Measurements from ENCODE around the gene SLC12A4. TPM values are rescaled to one million over a fixed set of nuclear protein-coding genes. Genes with fewer than 3 reads are reported as not detected.
"Not testable (repeated sequence)": the region's sequence is repeated elsewhere in the genome, so short reads cannot be mapped to it uniquely, and the experiment has no call there.

The SLC12A4 gene
- total RNA-seq, result 117 to 138 TPM (median 132 TPM) in 3 replicates
- long read RNA-seq, full-length matches to known transcripts, result 115 of 170 reads
- long read RNA-seq, partial matches to known transcripts, result 19 of 170 reads
- long read RNA-seq, other reads (novel, unspliced or antisense), result 36 of 170 reads

DNA sequence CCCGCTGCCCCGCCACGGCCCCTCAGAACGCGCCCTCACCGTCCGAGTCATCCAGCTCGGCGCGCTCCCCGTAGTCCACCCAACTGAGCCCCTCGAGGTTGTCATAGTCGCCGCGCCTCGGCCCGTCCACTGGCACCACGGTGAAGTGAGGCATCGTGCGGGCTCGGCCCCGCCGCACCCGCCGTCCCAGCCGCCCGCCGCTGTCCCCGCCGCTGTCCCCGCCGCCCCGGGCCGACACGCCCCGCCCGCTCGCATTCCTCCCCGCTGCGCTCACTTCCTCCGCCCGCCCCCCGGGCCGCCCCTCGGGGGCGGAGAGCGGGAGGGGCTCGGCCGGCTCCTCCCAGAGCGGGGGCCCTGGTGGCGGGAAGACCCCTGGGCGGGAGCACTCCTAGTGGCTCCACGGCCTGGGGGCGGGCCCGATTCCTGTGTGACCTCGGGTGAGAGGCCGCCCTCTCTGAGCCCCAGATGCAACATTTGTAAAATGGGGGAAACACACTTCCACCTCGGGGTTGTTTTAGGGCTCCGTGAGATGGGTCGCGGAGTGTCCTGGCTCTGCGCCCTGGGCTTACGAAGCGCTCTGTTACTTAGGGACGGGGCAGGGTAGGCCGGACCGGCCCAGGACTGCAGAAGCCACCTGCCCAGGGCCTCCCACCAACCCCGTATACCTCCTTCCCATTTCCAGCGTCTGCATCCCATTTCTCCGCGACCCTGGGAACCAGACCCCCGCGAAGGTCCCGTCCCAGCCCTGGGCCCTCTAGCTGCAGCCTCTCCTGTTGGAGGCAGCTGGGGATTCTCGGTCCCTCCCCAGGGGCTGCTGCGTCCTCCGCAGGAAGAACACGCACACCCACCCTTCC, at the start of gene SLC12A4:
SLC12A4 (minus strand) TSS at position 238 of the 854 bp plus-strand sequence; CDS start at position 154, 84 bp downstream.
- TF ChIP-seq, protein P1, sequence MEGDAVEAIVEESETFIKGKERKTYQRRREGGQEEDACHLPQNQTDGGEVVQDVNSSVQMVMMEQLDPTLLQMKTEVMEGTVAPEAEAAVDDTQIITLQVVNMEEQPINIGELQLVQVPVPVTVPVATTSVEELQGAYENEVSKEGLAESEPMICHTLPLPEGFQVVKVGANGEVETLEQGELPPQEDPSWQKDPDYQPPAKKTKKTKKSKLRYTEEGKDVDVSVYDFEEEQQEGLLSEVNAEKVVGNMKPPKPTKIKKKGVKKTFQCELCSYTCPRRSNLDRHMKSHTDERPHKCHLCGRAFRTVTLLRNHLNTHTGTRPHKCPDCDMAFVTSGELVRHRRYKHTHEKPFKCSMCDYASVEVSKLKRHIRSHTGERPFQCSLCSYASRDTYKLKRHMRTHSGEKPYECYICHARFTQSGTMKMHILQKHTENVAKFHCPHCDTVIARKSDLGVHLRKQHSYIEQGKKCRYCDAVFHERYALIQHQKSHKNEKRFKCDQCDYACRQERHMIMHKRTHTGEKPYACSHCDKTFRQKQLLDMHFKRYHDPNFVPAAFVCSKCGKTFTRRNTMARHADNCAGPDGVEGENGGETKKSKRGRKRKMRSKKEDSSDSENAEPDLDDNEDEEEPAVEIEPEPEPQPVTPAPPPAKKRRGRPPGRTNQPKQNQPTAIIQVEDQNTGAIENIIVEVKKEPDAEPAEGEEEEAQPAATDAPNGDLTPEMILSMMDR (IDR thresholded peaks at IDR 0.05), result no peak
- Mint-ChIP-seq H3K27me3 (ENCODE audit: low read depth) (no peaks in the 10 kb centered on the region), H3K27ac (ENCODE audit: unreplicated experiment) (peak within 1 kb of the TSS; percentile 98), H3K9me3 (ENCODE audit: low read depth) (no peaks in the 10 kb centered on the region), H3K4me1 (ENCODE audit: low read depth) (peaks cover 37% of the 10 kb centered on the region), H3K4me3 (ENCODE audit: unreplicated experiment) (peak within 1 kb of the TSS; percentile 100), H3K36me3 (ENCODE audit: low read depth) (peaks cover 6% of the 10 kb centered on the region)
- DNase-seq (ENCODE audit: low spot score), result peak; percentile 91

DNA sequence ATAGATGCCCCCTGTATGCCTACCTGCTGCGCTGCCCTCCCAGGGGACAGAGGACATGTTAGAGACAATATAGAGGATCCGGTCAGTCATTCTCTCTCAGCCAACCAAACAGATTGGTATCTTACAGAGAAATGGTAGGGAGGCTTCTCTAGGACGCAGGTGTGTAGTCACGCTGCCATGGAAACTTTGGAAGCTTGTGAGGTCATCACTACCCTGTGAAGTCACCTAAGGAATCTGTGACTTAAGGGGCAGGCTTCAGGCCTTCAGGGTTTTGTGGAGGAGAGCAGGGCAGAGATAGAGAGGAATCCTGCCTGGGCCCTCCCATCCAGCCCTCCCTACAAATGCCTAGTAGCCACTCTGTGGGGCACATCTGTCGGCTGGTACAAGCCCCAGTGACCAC, 47.2 kb upstream of the SLC12A4 start, which contains the start of gene DPEP2NB:
DPEP2NB (minus strand) TSS at position 231 of the 400 bp plus-strand sequence; CDS start at position 90, 141 bp downstream.
- DNase-seq (ENCODE audit: low spot score), result no peak
- peaks cover 2% of the 10 kb centered on the region for H3K27me3 Mint-ChIP-seq (ENCODE audit: low read depth)
- no peaks in the 10 kb centered on the region for H3K4me1 Mint-ChIP-seq (ENCODE audit: low read depth)
- TF ChIP-seq, protein P1 (IDR thresholded peaks at IDR 0.05), result no peak
- H3K36me3 Mint-ChIP-seq (ENCODE audit: low read depth), result no peaks in the 10 kb centered on the region
- H3K4me3 Mint-ChIP-seq (ENCODE audit: unreplicated experiment), result no peak within 1 kb of the TSS
- H3K9me3 Mint-ChIP-seq (ENCODE audit: low read depth), result no peaks in the 10 kb centered on the region
- H3K27ac Mint-ChIP-seq (ENCODE audit: unreplicated experiment), result no peak within 1 kb of the TSS

DNA sequence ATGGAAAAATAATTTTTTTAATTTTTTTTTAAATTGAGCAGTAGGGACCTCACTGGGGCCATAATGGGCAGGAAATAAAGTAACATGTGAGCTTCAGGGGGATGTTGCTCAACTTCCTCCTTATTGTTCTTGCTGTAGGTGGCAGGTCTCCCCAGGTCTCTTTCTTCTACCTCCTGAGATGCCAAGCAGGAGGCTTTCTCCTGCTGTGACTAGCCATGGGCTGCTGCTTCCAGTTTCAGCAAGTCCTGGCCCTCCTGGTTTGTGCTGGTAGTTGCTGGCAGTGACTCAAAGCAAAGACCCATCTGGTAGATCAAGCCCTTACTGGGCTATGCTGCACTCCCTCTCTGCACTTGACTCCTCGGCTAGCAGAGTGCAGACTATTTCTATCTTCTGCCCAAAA, 45.0 kb upstream of the SLC12A4 start:
- Mint-ChIP-seq H3K36me3 (ENCODE audit: low read depth) (no peaks in the 10 kb centered on the region), H3K9me3 (ENCODE audit: low read depth) (no peaks in the 10 kb centered on the region), H3K27me3 (ENCODE audit: low read depth) (peaks cover 5% of the 10 kb centered on the region), H3K27ac (ENCODE audit: unreplicated experiment) (no peak overlapping the region), H3K4me3 (ENCODE audit: unreplicated experiment) (no peak overlapping the region), H3K4me1 (ENCODE audit: low read depth) (no peaks in the 10 kb centered on the region)
- DNase-seq (ENCODE audit: low spot score), result no peak
- TF ChIP-seq, protein P1 (IDR thresholded peaks at IDR 0.05), result no peak

DNA sequence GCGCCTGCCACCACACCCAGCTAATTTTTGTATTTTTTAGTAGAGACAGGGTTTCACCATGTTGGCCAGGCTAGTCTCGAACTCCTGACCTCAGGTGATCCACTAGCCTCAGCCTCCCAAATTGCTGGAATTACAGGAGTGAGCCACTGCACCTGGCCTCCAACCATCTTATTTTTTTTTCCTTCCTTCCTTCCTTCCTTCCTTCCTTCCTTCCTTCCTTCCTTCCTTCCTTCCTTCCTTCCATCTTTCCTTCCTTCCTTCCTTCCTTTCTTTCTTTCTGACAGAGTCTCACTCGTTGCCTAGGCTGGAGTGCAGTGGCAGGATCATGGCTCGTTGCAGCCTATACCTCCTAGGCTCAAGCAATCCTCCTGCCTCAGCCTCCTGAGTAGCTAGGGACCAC, 41.4 kb upstream of the SLC12A4 start:
- H3K4me1 Mint-ChIP-seq (ENCODE audit: low read depth); H3K4me3 Mint-ChIP-seq (ENCODE audit: unreplicated experiment); H3K27ac Mint-ChIP-seq (ENCODE audit: unreplicated experiment); H3K9me3 Mint-ChIP-seq (ENCODE audit: low read depth); DNase-seq (ENCODE audit: low spot score); H3K27me3 Mint-ChIP-seq (ENCODE audit: low read depth); H3K36me3 Mint-ChIP-seq (ENCODE audit: low read depth): not testable (repeated sequence)

DNA sequence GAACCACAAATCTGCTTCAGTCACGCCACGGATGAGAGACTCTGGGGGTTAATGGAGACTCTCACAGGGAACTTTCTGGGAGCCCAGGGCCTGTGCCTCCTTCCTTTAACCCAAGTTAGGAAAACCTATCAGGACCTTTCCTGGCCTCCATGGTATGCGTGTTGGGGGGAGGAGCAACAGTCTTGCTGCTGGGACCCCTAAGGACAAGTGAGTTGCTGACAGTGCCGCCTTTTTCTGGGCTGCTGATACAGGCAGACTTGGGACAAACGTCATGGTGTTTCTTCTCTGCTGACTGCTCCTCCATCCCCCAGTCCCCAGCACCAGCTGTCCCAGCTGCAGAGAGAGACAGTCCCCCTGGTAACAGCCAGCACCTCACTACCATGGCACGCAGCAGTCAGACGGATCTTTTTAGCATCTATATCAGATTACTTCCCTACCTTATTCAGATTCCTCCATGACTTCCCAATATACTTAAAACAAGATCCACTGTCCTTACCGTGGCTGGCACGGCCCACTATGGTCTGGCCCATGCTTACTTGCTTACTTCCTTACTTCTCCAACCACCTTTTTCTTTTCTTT, 40.8 kb upstream of the SLC12A4 start:
- DNase-seq (ENCODE audit: low spot score), result no peak
- Mint-ChIP-seq H3K4me3 (ENCODE audit: unreplicated experiment) (no peak overlapping the region), H3K36me3 (ENCODE audit: low read depth) (no peaks in the 10 kb centered on the region), H3K4me1 (ENCODE audit: low read depth) (no peaks in the 10 kb centered on the region), H3K27ac (ENCODE audit: unreplicated experiment) (no peak overlapping the region), H3K9me3 (ENCODE audit: low read depth) (no peaks in the 10 kb centered on the region), H3K27me3 (ENCODE audit: low read depth) (peaks cover 3% of the 10 kb centered on the region)
- TF ChIP-seq, protein P1 (IDR thresholded peaks at IDR 0.05), result no peak
